Stimulated activated CD8-positive, alpha-beta memory T cell treated with anti-CD3 and anti-CD28 coated beads, Interleukin-2, amount 100 ng/mL, for 1 hour (primary cell): ENCODE measurements around the gene ARID1A.
"Not testable (repeated sequence)": the region's sequence is repeated elsewhere in the genome, so short reads cannot be mapped to it uniquely, and the experiment has no call there.

Source experiments
- DNase-seq, 2 donors: peaks; one replicate each; pipeline ENCODE4 v3.0.0-alpha.2; 2020; ENCODE audit warnings: low read depth in 2 of 2

ARID1A gene

DNA sequence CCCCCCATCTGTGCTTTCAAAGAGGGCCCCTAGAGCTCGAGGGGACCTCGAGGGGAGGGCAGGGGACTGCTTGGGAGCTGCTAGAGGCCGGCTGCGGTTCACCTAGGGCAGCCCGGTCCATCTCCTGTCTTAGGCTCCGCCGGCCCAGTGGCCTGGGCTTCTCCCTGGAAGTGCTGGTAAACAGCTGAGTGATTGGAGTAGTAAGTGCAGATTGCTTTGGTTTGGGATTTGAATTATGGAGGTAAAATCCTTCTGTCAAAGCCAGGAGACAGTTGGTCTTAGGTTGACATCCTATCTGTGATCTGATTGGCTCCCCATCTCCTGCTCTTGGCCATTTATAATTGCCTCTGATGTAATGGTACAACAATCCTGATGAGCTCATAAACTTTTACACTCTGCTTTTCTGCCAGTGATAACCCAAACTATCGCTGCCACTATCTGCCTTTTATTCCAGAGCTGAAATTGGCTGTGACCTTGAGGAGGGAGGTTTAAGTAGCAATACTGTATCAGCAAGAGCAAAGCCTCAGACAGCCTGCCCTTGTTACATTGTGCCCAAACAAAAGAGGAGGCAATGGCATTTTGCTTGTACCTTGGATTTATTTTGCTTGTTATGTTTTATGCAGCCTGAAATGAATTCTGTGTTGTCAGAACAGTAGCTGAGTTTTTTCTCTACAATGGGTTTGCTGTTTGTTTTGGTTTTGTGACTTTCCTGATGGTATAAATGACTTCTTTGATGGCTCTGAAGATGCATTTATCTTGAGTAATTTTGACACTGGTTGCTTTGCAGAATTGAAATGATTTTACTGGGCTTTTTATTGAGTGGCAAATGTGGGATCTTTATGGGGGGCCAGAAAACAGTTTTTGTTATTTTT, 2.4 kb downstream of the ARID1A start:
- no peak for DNase-seq

- no peak for DNase-seq
Measured at GRCh38 chr1:26700711-26701110, 4.9 kb downstream of the ARID1A start.

DNA sequence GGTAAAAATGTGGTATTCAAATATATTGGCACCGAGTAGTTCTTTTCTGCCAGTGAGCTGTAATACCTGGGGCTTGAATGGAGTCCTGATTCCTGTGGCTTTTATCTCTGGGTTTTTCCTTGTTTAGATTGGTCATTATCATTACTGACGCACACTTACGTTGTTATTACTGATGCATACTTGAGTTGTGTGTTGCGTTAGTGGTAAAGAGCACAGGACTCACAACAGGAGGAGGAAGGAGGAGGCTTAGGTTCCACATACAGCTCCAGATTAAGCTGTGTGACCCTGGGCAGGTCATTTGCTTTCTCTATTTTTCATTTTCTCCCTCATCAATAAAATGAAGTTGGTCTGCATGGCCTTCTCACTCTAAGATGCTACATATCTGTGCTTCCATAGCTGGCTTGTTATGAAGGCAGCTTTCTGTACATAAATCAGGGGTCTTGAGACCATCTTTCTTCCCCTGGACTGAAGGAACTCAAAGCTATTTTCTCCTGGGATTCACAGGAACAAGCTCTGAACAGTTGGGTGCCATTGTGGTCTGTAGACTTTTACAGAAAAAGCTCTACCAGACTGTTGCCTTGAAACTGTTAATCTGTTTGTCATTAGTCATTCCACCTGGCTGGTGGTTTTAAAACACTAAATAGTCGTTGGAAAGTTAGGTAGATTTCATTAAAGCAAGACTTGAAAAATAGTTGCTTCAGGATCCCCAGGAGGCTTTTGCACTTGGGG, 5.6 kb downstream of the ARID1A start:
- no peak for DNase-seq

DNA sequence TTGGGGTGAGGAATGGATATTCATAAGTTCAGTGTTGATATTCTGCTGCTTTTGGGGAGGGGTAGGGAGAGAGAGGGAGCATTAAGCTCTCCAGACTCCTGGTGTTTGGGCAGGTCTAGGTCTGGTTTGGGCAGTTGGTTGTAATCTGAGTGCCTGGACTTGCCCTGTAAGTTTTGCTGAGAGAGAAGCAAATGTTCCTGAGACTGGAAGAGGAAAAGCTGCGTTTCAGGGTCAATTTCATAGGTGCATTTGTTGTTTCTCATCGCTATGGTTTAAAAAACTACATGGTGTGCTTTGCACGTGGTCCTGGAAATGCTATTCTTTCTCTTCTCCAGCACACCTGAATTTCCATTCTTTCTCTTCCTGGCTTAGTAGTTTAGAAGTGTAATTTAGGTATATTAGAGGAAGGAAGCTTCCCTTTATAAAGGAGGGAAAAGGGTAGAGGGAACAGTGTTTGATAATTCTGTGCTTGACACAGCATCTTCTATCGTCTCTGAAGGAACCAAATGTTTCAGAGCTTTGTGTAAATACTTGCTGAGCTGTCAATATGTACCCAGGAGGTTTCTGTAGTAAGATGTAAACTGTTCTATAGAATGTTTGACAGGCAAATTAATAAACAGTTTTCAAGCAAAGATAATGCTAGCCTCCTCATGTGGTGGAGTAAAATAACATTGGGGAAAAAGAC, 6.3 kb downstream of the ARID1A start:
- DNase-seq: no peak

DNA sequence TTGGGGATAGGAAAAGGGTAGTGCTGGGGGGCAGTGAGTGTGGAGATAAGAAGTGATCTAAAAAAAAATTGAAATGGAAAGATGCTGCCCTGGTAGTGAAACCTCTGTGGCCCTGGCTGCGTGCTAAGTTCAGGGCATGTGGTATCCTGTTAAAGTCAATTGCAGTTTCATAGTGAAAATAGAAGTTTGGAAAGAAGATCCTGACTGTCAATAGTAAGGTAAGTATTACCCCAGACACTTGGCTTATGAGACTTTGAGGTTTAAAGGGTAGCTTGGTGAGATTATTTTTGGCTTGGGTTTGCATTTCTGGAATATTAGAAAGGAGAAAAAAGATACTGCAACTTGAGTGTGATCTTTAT, 6.8 kb downstream of the ARID1A start:
- no peak for DNase-seq

DNA sequence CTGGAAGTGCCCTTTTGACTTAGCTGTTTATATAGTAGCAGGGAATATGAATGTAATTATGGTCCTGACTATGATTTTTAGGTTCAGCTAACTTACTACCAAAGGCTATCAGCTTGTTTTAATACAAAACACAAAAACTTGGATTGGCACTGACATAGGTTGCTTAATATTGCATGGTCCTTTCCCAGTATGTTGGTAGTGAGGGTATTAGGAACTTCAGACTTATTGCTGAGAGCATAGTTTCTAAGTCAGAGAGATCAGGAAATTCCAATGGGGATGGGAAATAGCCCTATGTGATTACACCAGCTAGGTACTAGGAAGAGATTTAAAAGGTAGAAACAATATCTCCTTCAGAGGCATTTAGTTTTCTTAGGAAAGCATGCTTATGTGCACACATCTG, 7.7 kb downstream of the ARID1A start:
- no peak for DNase-seq

- no peak for DNase-seq
Measured at GRCh38 chr1:26704629-26705028, 8.8 kb downstream of the ARID1A start.

DNA sequence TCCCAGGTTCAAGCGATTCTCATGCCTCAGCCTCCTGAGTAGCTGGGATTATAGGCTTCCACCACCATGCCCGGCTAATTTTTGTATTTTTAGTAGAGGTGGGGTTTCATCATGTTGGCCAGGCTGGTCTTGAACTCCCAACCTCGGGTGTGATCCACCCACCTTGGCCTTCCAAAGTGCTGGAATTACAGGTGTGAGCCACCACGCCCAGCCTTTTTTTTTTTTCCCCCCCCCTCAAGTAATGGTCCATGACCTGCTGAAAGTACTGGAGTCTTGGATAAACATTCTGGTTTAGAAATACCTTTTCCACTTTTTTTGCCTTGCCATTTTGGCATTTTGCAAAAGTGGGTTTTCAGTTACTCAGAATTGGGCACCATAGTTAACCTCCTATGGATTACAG, 9.4 kb downstream of the ARID1A start:
- DNase-seq: not testable (repeated sequence)

- no peak for DNase-seq
Measured at GRCh38 chr1:26705788-26706311, 10.0 kb downstream of the ARID1A start.

- no peak for DNase-seq
Measured at GRCh38 chr1:26706315-26706714, 10.5 kb downstream of the ARID1A start.

DNA sequence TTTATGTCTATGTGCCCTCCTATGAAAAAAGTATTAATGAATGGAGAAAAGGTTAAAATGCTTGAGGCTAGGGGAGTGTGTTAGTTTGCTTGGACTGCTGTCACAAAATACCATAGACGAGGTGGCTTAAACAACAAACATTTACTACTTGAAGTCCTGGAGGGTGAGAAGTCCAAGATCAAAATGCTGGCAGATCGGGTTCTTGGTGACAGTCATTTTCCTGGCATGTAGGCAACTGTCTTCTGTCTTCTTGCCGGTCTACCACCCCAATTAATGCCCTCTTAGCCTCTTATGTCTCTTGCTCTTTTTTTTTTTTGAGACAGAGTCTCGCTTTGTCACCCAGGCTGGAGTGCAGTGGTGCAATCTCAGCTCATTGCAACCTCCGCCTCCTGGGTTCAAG, 15.0 kb downstream of the ARID1A start:
- DNase-seq: no peak

DNA sequence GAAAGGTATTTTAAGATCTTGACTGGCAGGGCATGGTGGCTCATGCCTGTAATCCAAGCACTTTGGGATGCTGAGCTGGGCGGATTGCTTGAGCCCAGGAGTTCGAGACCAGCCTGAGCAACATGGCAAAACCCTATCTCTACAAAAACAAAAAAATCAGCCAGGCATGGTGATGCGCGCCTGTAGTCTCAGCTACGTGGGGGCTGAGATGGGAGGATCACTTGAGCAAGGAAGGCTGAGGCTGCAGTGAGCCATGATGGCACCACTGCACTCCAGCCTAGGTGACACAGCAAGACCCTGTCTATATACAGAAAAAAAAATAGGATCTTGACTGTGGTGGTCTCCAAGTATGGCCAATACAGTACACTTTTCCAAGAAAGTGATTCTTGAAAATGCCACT, 16.0 kb downstream of the ARID1A start:
- no peak for DNase-seq

DNA sequence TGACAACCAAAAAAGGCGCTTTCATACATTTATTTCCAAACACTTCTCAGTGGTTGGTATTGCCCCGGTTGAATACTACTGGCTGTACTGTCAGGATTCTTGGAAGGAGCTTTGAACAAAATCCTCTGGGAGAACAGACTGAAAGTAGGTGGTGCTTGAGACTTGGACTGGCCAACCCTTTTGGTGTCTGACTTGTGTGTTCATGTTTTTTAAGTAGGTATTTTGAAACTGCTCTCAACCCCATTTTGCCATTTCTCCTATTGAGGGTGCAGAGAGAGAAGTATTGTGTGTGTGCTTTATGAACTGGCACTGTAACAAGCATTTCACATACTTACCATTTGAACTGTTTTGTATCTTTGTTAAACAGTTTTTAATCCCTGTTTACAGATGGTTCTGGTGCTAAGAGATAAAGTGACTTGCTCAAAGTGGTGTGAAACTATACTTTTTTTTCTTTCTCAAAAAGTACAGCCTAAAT, 21.2 kb downstream of the ARID1A start:
- no peak for DNase-seq

DNA sequence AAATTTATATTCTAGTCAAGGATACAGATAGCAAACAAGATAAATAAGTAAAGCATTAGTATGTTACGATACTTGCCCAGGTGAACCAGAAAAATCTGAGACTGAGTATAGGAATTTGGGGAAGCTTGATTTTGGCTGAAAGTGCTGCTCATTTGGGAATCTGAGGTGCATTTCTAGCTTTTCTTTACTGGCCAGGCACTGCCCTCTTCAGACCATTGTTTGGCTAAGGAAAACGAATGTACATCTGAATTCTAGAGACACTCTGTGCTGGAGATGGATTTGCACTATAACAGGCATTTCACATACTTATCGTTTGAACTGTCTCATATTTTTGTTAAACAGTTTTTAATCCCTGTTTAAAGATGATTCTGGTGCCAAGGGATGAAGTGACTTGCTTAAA, 23.4 kb downstream of the ARID1A start:
- no peak for DNase-seq

DNA sequence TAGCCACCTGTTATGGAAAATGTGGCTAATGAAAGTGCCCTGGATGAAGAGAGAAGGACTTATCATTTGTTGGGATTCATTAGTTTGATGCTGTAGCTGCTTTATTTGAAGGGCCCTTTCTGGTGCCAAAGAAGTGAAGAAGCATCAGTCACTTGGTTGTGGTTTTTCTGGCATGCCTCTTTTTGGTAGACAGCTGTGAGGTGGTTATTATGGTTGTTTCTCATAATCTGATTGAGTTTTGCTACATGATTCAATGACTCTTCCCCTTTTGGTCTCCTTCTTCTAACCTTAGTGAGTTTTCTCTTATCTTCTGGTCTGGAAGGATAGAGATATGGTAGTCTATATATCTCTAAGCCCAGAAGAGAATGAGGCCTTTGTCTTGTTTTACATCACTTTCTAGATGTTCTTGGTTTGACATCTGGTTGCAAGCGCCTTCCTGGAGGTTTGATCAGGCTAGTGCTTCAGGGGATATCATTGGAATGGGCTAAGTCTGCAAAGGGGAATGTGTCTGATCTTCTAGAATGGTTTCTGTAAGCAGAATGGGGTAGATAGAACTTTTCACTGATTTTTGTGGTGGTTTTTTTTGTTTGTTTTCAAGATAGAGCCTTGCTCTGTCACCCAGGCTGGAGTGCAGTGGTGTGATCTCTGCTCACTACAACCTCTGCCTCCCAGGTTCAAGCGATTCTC, 26.0 kb downstream of the ARID1A start:
- DNase-seq: no peak

DNA sequence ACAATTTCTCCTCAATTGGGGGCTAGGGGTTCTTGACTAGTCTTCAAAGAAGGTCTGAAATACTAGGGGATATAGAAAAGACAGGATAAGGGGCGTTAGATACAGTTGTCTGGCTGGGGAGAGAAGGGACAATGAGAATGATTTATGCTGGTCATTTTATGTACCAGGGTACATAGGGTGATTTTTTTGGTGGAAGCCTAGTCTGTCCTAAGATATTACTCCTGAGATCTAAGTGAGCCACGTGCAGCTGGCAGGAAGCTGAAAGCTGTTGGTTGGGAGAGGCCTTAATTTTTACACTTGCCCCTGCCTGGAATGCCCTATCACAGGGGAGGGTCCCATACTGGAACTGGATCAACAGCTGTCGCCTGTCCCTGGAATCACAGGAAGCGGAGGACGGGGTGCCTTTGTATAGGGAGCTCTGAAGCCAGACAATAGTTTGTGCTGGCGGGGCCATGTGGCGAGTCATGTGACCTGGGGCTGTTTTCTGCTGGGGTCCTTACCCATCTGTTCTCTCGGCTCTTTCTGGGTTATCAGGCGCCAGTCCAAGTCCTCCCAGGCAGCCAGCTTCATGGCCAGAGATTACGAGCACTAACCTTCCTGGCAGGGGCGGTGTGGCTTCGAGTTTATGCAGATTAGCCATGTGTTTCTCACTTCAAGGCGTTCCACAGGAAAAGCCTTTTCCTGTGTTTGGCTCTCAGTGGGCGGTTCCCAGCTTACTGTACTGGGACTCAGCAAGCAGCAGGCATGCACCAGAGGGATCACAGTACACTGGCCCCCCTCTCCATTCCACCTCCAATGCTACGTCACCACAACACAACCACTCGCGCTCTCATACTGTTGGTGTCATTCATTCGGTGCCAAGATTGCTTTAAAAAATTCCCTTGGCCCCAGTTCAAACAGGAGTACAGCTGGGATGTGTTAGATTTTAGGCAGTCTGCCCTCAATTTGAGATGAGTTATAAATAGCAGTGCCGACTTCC, 27.5 kb downstream of the ARID1A start:
- no peak for DNase-seq

- no peak for DNase-seq
Measured at GRCh38 chr1:26724118-26724517, 28.3 kb downstream of the ARID1A start.

- no peak for DNase-seq
Measured at GRCh38 chr1:26724926-26725325, 29.1 kb downstream of the ARID1A start.

- not testable (repeated sequence) for DNase-seq
Measured at GRCh38 chr1:26725904-26726303, 30.1 kb downstream of the ARID1A start.

DNA sequence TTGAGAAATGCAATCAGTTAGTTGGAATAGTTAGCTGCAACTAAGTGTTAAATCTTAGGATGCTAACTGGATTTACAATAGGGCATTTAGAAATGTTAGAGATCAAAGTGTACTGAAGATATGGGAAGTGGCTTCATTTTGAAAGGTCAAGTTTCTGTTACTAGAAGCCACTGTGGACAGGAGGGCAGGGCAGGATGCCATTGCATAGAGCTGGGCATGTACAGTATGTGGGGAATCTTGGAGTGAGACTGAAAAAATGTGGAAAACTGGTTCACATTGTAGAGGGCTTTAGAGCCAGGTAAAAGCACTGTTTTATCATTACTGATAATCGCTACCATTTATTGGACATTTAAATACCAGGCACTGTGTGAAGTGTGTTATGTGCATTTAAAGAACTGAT, 31.0 kb downstream of the ARID1A start:
- no peak for DNase-seq

- DNase-seq: no peak
Measured at GRCh38 chr1:26727476-26727875, 31.7 kb downstream of the ARID1A start.
